OCI-LY7 (cell line): Measurements from ENCODE around the gene UVSSA.

Experiments
- CTCF ChIP-seq: fragments of 200-600 bp; sonication (generic); conservative IDR thresholded peaks from 2 replicates; pipeline ENCODE4 v1.5.1; 2014; ENCODE audit warnings: mild to moderate bottlenecking, antibody characterized with exemption, low read length, moderate library complexity, mixed read lengths
- EZH2phosphoT487 ChIP-seq: fragments of 200-600 bp; sonication (generic); IDR thresholded peaks from 2 replicates; pipeline ENCODE4 v1.6.1; 2018; ENCODE audit warnings: low read depth, borderline replicate concordance, mild to moderate bottlenecking, mixed run types, antibody characterized with exemption, low read length, moderate library complexity, mixed read lengths

DNA sequence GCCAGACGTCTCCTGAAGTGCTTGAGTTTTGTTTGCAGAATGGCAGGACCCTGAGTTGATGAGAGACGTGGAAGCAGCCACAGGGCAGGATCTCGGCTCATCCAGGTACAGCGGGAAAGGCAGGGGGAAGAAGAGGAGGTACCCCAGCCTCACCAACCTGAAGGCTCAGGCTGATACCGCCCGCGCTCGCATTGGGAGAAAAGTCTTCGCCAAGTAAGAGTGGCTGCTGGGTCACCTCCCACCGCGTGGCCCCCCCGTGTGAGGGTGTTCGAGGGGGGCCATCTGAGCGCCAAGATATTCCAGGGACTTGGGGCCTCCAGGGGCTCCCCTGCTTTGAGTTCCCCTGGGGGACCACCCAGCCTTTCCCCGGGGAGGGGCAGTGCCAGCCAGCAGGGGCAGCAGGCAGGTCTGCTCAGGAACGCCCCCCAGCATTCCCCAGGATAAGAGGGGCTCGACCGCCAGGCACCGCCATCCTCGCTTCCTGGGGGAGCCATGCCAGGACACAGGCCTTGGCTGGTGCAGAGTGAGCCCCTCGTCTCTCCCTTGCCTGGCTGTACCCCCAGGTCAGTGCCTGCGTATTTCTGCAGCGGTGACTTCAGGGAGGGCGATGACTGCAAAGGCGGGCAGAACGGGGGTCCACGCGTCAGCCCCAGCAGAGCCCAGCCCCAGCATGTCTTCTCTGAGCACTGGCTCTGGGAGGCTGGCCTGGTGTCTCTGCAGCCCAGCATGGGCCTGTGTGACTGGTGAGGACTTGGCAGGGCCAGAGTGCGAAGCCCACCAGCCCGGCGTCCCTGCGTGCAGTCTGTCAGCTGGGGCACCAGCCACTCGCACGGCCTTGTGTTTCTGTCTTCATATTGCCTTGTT lies 37.0 kb downstream of the UVSSA start:
- TF ChIP-seq CTCF (no peak), EZH2phosphoT487 (no peak)
